HCT116 (cell line): ENCODE results near the gene NR2C2AP. TPM values are rescaled to one million over a fixed set of nuclear protein-coding genes. Genes with fewer than 3 reads are reported as not detected.
A peak's percentile ranks its signal among the peaks of the same experiment; 100 is the strongest.

Source experiments
- ATAC-seq: fragments of 200-7000 bp; cut with Tn5 transposase; 2 replicates; pipeline ENCODE4 v1.9.1; 2020; ENCODE audit warnings: mild to moderate bottlenecking, moderate library complexity
- BruUV-seq: library from RNA; stranded (reverse); fragments of 400-500 nt; replicated peaks from 2 replicates; lab custom pipeline; 2021; lab: Mats Ljungman, UMichigan
- CTCF ChIA-PET: fragments of 300-600 bp; sonication (Branson Sonifier 250); formaldehyde crosslinking; loops from one replicate; lab custom pipeline; 2021; ENCODE audit warnings: antibody characterized with exemption; lab: Charles Lee
- POLR2A ChIA-PET: fragments of 300-600, 350-600 bp; sonication (Branson Sonifier 250); formaldehyde crosslinking; loops from one replicate; lab custom pipeline; 2021; ENCODE audit warnings: antibody characterized with exemption; lab: Charles Lee
- RAD21 ChIA-PET, 2 experiments: fragments of 300-600 bp; sonication (Branson Sonifier 250); formaldehyde crosslinking; loops; one replicate each; lab custom pipeline; 2023; ENCODE audit warnings: low total read pairs in 2 of 2; ENCODE audit not compliant: uncharacterized antibody in 2 of 2, unreplicated experiment in 2 of 2, low non-redundant PET in 1 of 2; lab: Charles Lee
- DNase-seq: peaks from one replicate; pipeline ENCODE4 v3.0.0-alpha.2; 2010; ENCODE audit warnings: low read depth, low spot score
- H2AFZ ChIP-seq: fragments of 200-600 bp; shearing (Covaris generic), sonication (generic); 2 replicates; pipeline ENCODE4 v1.6.1; 2017; ENCODE audit warnings: low read depth, mixed run types, mixed read lengths, antibody characterized with exemption, low read length; ENCODE audit not compliant: poor library complexity, severe bottlenecking
- H3K27ac ChIP-seq: 2 replicates; pipeline ENCODE4 v1.5.1; 2012; ENCODE audit warnings: low read depth, low read length
- H3K27me3 ChIP-seq: fragments of 200-600 bp; sonication (generic); 2 replicates; pipeline ENCODE4 v1.6.1; 2016; ENCODE audit warnings: mixed run types, low read length, mixed read lengths; ENCODE audit not compliant: insufficient read depth
- H3K36me3 ChIP-seq, 2 experiments: fragments of 200-500 bp in 1 of 2; fragments of 200-600 bp in 1 of 2; sonication (Bioruptor generic) in 1 of 2; sonication (generic) in 1 of 2; 2 replicates each; pipeline versions ENCODE4 v1.5.1 to v1.6.1; 2014 to 2016; ENCODE audit warnings: low read length in 2 of 2, inconsistent platforms in 1 of 2, mixed read lengths in 1 of 2, mixed run types in 1 of 2; ENCODE audit not compliant: insufficient read depth in 2 of 2, control insufficient read depth in 1 of 2
- H3K4me1 ChIP-seq, 2 experiments: fragments of 200-600 bp in 1 of 2; sonication (generic) in 1 of 2; 2 replicates each; pipeline versions ENCODE4 v1.5.1 to v1.6.1; 2012 to 2017; ENCODE audit warnings: low read length in 2 of 2, inconsistent platforms in 1 of 2, mild to moderate bottlenecking in 1 of 2, mixed read lengths in 1 of 2, mixed run types in 1 of 2, moderate library complexity in 1 of 2; ENCODE audit not compliant: insufficient read depth in 2 of 2, control insufficient read depth in 1 of 2
- H3K4me2 ChIP-seq: fragments of 200-600 bp; sonication (generic); 2 replicates; pipeline ENCODE4 v1.6.1; 2017; ENCODE audit warnings: mixed run types, low read length, mixed read lengths
- H3K4me3 ChIP-seq, 2 experiments: fragments of 200-600 bp in 1 of 2; sonication (generic) in 1 of 2; replicated peaks in 1 of 2; 2 replicates each; pipeline ENCODE4 v1.5.1; 2011 to 2016; ENCODE audit warnings: low read length in 2 of 2, control low read depth in 1 of 2, low read depth in 1 of 2, mild to moderate bottlenecking in 1 of 2, mixed read lengths in 1 of 2, mixed run types in 1 of 2
- H3K79me2 ChIP-seq: fragments of 200-600 bp; sonication (generic); 2 replicates; pipeline ENCODE4 v1.6.1; 2017; ENCODE audit warnings: mild to moderate bottlenecking, mixed run types, low read length, moderate library complexity, mixed read lengths; ENCODE audit not compliant: insufficient read depth
- H3K9ac ChIP-seq: fragments of 200-600 bp; sonication (generic); 2 replicates; pipeline ENCODE4 v1.6.1; 2016; ENCODE audit warnings: low read length, mixed read lengths
- H3K9me2 ChIP-seq: fragments of 200-600 bp; sonication (generic), shearing (Covaris generic); 2 replicates; pipeline ENCODE4 v1.6.1; 2017; ENCODE audit warnings: mixed run types, mild to moderate bottlenecking, moderate library complexity; ENCODE audit not compliant: insufficient read depth
- H3K9me3 ChIP-seq, 2 experiments: fragments of 200-500 bp in 1 of 2; fragments of 200-600 bp in 1 of 2; sonication (Bioruptor generic) in 1 of 2; sonication (generic) in 1 of 2; 2 replicates each; pipeline ENCODE4 v1.6.1; 2014 to 2017; ENCODE audit warnings: low read length in 2 of 2, mixed read lengths in 2 of 2, inconsistent platforms in 1 of 2, low read depth in 1 of 2, mild to moderate bottlenecking in 1 of 2, mixed run types in 1 of 2, moderate library complexity in 1 of 2; ENCODE audit not compliant: control insufficient read depth in 1 of 2, insufficient read depth in 1 of 2
- H4K20me1 ChIP-seq: fragments of 200-600 bp; sonication (generic), shearing (Covaris generic); 2 replicates; pipeline ENCODE4 v1.6.1; 2017; ENCODE audit warnings: mixed run types, mild to moderate bottlenecking, moderate library complexity; ENCODE audit not compliant: insufficient read depth
- CEBPB ChIP-seq: IDR thresholded peaks from 2 replicates; pipeline ENCODE4 v1.6.1; 2012; ENCODE audit warnings: low read depth
- ELF1 ChIP-seq: IDR thresholded peaks from 2 replicates; pipeline ENCODE4 v1.6.1; 2012; ENCODE audit warnings: low read depth, borderline replicate concordance
- MAX ChIP-seq: IDR thresholded peaks from 2 replicates; pipeline ENCODE4 v1.6.1; 2012
- TCF7L2 ChIP-seq: IDR thresholded peaks from 2 replicates; pipeline ENCODE4 v1.7.0; 2011; ENCODE audit warnings: borderline replicate concordance, inconsistent platforms; ENCODE audit not compliant: insufficient read depth, insufficient read length; ENCODE audit errors: extremely low read depth
- intact Hi-C: fragments of 100-400 bp; cut with micrococcal nuclease; formaldehyde crosslinking; loops from 2 replicates; pipeline ENCODE4 v1.10.0; 2022
- total RNA-seq: library from RNA; stranded (reverse); gene quantifications from one replicate; pipeline ENCODE4 v1.2.1, GENCODE V29; 2021; ENCODE audit not compliant: unreplicated experiment
- TF ChIP-seq, protein P1 (sequence below): IDR thresholded peaks from 2 replicates; pipeline ENCODE4 v1.6.1; 2012
- TF ChIP-seq, protein P2 (sequence below): IDR thresholded peaks from 2 replicates; pipeline ENCODE4 v1.6.1; 2011; ENCODE audit warnings: mild to moderate bottlenecking, low read length, moderate library complexity; ENCODE audit not compliant: insufficient replicate concordance; ENCODE audit errors: extremely low read depth

The NR2C2AP gene
- total RNA-seq, 1 experiment from 2014 or later, result 45.3 TPM

- TSS peak; percentile 10 for BruUV-seq
- ATAC-seq (no peak), DNase-seq (no peak)
- Histone ChIP-seq H3K36me3 (peaks cover 8 to 11% of the 10 kb centered on the region in 2 experiments; a peak in 3 of 4 replicates), H3K27me3 (no peaks in the 10 kb centered on the region), H3K9me3 (no peaks in the 10 kb centered on the region), H3K9me2 (no peaks in the 10 kb centered on the region), H3K9ac (peak overlapping the region; percentile 97), H3K79me2 (peaks cover 22% of the 10 kb centered on the region), H3K4me1 (peaks cover 10 to 27% of the 10 kb centered on the region in 2 experiments; a peak in 3 of 4 replicates), H4K20me1 (no peaks in the 10 kb centered on the region), H3K4me3 (peak overlapping the region; percentile 78 to 96), H3K27ac (peak overlapping the region; percentile 75), H3K4me2 (peak overlapping the region; percentile 96), H2AFZ (no peak overlapping the region)
- ChIA-PET CTCF (interaction anchor here (1.0 to 1.4 kb wide), 3 partner anchors 16 to 288 kb away, joined by 3 read pairs; no protein-coding TSS in a partner anchor), POLR2A (interaction anchor here (1.6 kb wide), 1 partner anchor 9 kb away, joined by 15 read pairs; no protein-coding TSS in a partner anchor), RAD21 (no interaction called here)
- TF ChIP-seq, protein P1, sequence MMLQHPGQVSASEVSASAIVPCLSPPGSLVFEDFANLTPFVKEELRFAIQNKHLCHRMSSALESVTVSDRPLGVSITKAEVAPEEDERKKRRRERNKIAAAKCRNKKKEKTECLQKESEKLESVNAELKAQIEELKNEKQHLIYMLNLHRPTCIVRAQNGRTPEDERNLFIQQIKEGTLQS, result no peak
- intact Hi-C loops, result no loop called here
Observed at GRCh38 chr19:19201697-19202630, 1.2 kb downstream of the NR2C2AP start.

- Histone ChIP-seq H4K20me1 (no peaks in the 10 kb centered on the region), H3K27ac (peak overlapping the region; percentile 84; the same call in 1 of the 2 replicates), H3K4me3 (peak overlapping the region; percentile 98 to 99), H3K36me3 (peaks cover 3 to 7% of the 10 kb centered on the region in 2 experiments; a peak in 2 of 4 replicates), H3K4me1 (peaks cover 16 to 22% of the 10 kb centered on the region in 2 experiments; a peak in 3 of 4 replicates), H3K9me3 (no peaks in the 10 kb centered on the region), H3K4me2 (peak overlapping the region; percentile 98), H3K9me2 (no peaks in the 10 kb centered on the region), H3K27me3 (no peaks in the 10 kb centered on the region), H3K79me2 (peaks cover 40% of the 10 kb centered on the region), H3K9ac (peak overlapping the region; percentile 98; the same call in 1 of the 2 replicates), H2AFZ (no peak overlapping the region)
- DNase-seq (no peak), ATAC-seq (no peak)
- ChIA-PET POLR2A (interaction anchor here (2.1 kb wide), 1 partner anchor 9 kb away, joined by 15 read pairs; the partner anchor contains the start of gene NR2C2AP), CTCF (interaction anchor here (1.3 kb wide), 1 partner anchor 19 kb away, joined by 7 read pairs; no protein-coding TSS in a partner anchor), RAD21 (no interaction called here)
- TF ChIP-seq CEBPB, result no peak
- TF ChIP-seq ELF1, result no peak
- no peak for TF ChIP-seq MAX
- TF ChIP-seq TCF7L2, result no peak
- TF ChIP-seq, protein P2, sequence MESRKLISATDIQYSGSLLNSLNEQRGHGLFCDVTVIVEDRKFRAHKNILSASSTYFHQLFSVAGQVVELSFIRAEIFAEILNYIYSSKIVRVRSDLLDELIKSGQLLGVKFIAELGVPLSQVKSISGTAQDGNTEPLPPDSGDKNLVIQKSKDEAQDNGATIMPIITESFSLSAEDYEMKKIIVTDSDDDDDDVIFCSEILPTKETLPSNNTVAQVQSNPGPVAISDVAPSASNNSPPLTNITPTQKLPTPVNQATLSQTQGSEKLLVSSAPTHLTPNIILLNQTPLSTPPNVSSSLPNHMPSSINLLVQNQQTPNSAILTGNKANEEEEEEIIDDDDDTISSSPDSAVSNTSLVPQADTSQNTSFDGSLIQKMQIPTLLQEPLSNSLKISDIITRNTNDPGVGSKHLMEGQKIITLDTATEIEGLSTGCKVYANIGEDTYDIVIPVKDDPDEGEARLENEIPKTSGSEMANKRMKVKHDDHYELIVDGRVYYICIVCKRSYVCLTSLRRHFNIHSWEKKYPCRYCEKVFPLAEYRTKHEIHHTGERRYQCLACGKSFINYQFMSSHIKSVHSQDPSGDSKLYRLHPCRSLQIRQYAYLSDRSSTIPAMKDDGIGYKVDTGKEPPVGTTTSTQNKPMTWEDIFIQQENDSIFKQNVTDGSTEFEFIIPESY, result no peak
- TF ChIP-seq, protein P1, result no peak
- intact Hi-C loops, result no loop called here
- BruUV-seq, result no TSS peak
Observed at GRCh38 chr19:19193926-19194325, 9.3 kb downstream of the NR2C2AP start.
